NCI-H1930 (cell line): ENCODE results near the gene USP35.

Experiments used
- DNase-seq, 2 experiments: peaks; one replicate each; lab custom pipeline; 2025; lab: John Stamatoyannopoulos, UW

The USP35 gene

DNA sequence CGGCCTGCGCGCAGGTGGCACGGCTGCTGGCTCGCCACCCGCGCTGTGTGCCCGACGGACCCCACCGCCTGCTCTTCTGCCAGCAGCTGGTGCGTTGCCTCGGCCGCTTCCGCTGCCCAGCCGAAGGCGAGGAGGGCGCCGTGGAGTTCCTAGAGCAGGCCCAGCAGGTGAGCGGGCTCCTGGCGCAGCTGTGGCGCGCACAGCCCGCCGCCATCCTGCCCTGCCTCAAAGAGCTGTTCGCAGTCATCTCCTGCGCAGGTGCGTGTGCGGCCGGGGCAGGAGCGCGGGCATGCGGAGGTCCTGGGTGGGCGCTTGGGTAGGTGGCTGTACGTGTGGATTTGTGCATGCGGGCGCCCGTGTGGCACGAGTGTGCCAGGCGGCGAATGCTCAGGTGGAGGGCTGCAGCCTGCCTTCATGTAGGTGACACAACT, 8.0 kb downstream of the USP35 start:
- no peak for DNase-seq

DNA sequence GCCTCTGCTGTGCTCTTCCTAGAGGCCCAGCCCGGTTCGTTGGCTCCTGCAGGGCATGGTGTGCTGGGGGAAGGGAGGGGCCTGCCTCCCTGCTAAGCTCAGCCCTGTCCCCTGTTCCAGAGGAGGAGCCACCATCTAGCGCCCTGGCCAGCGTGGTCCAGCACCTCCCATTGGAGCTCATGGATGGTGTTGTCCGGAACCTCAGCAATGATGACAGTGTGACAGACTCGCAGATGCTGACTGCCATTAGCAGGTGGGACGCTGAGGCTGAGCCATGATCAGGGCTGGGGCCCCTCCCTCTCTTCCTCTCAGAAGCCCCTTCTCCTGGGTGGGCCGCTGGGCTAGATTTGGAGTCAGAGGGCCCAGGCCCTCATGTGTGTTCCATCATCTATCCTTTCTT, 9.1 kb downstream of the USP35 start:
- DNase-seq: no peak

GRCh38 chr11:78199015-78199652, 10.4 kb downstream of the USP35 start:
- DNase-seq: no peak

GRCh38 chr11:78199653-78200015, 10.9 kb downstream of the USP35 start:
- DNase-seq: no peak

- DNase-seq: no peak
These were observed 11.3 kb downstream of the USP35 start for GRCh38 chr11:78200061-78200460.

DNA sequence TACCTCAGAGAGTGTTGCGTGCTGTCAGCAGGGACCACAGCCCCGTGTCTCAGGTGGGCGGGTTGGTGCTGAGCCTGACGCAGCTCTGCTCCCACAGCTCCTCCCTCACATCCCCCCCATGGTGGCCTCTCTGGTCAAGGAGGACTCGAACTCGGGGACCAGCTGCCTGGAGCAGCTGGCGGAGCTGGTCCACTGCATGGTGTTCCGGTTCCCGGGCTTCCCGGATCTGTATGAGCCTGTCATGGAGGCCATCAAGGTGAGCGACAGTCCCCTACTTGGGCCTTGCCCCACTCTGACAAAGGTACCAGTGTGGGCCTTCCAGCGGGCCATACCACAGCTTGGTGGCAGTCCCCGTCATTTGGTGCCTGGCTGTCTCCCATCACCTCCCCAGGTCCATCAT, 11.8 kb downstream of the USP35 start:
- DNase-seq: no peak

- no peak for DNase-seq
These were observed 12.5 kb downstream of the USP35 start for GRCh38 chr11:78201096-78201818.

GRCh38 chr11:78202733-78203167, 14.0 kb downstream of the USP35 start:
- DNase-seq: no peak

- no peak for DNase-seq
These were observed 14.5 kb downstream of the USP35 start for GRCh38 chr11:78203184-78203583.

- DNase-seq: no peak
These were observed 16.5 kb downstream of the USP35 start for GRCh38 chr11:78205256-78205655.

DNA sequence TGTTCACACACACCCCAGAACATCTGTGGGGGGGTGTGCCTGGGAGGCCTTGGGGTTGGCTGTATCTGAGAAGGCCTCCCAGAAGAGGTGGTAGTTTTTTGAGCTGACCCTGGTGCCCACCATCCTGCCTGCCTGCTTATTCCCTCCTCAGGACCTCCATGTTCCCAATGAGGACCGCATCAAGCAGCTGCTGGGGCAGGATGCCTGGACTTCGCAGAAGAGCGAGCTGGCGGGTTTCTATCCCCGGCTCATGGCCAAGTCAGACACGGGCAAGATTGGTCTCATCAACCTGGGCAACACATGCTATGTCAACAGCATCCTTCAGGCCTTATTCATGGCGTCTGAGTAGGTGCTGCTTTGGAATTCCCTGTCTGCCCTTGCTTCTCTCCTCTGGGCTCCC, 17.0 kb downstream of the USP35 start:
- no peak for DNase-seq

DNA sequence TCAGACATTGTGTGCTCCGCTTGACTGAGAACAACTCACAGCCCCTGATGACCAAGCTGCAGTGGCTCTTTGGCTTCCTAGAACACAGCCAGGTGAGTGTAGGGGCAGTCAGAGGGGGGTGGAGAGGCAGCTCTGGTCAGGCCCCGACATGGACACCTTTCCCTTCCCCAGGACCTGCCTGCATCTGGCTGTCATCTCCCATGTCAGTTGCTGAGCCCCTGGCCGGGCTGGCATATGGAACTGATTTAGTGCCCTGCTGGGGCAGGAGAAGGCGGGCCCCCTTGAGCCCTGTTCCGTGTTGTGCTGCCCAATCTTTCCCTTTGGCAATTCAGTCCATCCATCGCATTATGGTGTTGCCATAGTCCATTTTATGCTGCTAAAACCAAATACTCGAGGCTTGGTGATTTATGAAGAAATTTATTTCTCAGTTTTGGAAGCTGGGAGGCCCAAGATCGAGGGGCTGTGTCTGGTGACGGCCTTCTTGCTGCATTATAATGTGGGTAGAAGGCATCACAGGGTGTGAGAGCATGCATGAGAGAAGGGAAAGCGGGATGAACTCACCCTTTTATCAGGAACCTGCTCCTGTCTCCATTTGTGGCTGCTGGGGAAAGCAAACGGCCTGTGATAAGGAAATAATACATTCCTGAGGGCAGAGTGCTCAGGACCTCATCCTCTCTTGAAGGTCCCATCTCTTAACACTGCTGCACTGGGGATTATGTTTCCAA, 19.0 kb downstream of the USP35 start:
- DNase-seq: no peak

DNA sequence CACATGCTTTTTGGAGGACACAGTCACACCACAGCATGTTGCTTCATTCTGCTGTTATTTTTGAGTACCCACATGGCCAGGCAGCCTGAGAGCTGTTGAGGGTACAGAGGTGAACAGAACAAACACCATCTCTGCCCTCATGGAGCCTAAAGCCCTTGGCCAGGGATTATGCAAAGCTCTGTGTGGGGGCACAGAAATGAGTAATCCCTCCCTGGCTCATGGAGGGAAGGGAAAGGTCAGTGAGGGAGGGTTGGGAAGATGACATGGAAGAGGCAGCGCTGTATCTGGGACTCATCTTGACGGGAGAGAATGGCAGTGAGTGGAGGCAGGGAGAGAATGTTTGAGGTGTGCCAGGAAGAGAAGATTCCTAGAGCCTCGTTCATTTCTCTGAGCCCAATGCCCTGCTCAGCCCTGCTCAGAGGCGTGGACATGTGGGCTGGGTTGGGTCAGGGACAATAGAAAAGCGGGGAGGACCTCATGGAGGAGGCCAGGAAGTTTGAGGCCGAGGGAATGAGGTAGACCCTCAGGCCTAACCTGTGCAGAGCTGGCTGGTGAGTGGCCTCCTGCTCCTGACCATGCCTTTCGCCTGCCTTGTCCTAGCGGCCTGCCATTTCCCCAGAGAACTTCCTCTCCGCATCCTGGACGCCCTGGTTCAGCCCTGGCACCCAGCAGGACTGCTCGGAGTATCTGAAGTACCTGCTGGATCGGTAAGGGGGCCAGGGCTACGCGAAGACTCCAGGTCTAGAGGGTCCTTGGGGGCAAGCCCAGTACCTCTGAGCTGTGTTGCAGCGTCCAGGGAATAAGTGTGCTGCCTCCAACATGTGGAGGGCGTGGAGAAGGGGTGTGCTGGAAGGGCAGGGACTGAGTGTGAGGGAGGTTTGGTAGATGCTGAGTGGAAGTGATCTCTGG, 19.8 kb downstream of the USP35 start:
- DNase-seq: no peak

DNA sequence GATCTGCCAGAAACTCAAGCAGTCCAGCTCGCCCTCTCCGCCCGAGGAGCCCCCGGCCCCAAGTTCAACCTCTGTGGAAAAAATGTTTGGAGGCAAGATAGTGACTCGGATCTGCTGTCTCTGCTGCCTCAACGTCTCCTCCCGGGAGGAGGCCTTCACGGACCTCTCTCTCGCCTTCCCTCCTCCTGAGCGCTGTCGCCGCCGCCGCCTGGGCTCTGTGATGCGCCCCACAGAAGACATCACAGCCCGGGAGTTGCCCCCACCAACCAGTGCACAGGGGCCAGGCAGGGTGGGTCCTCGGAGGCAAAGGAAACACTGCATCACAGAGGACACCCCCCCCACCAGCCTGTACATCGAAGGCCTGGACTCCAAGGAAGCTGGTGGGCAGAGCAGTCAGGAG, 20.8 kb downstream of the USP35 start:
- no peak for DNase-seq

DNA sequence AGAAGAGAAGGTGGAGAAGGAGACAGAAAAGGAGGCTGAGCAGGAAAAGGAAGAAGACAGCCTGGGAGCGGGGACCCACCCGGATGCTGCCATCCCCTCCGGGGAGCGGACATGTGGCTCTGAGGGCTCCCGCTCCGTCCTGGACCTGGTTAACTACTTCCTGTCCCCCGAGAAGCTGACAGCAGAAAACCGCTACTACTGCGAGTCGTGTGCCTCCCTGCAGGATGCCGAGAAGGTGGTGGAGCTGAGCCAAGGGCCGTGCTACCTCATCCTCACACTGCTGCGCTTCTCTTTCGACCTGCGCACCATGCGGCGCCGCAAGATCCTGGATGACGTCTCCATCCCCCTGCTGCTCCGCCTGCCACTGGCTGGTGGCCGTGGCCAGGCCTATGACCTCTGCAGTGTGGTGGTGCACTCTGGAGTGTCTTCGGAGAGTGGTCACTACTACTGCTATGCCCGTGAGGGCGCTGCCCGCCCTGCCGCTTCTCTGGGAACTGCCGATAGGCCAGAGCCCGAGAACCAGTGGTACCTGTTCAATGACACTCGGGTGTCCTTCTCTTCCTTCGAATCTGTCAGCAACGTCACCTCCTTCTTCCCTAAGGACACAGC, 21.4 kb downstream of the USP35 start:
- no peak for DNase-seq

DNA sequence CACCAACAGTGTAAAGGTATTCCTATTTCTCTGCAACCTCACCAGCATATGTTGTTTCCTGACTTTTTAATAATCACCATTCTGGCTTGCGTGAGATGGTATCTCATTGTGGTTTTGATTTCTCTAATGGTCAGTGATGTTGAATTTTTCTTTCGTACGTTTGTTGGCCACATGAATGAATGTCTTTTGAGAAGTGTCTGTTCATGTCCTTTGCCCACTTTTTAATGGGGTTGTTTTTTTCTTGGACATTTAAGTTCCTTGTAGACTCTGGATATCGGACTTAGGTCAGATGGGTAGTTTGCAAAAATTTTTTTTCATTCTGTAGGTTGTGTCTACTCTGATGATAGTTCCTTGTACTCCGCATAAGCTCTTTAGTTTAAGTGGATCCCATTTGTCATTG, 22.8 kb downstream of the USP35 start:
- no peak for DNase-seq

DNA sequence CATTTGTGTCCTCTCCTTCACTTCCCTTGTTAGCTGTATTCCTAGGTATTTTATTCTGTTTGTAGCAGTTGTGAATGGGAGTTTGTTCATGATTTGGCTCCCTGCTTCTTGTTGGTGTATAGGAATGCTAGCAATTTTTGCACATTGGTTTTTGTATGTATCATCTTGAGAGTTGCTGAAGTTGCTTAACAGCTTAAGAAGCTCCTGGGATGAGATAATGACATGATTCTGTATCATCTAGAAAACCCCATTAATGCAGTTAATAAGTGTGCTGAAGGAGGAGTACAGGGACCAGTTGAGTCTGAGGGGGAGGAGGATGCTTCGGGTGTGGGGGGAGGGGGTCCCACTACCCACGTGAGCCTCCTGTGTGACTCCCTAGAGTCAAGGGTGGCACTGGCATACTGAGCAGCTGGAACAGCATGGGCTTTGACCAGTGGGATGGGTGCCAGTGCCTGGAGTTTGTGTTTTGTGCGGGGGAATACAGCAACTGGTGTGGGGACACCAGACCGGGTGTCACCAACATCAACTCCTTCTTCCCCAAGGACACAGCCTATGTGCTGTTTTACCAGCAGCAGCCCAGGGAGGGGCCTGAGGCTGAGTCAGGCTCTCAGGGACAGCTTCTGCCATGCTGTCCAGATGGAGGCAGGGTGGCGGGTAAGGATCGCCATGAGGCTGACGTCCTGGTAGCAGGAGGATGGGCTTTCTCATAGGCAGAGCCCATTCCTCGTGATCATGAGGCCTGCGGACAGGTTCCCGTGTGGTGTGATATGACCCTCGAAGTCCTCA, 24.1 kb downstream of the USP35 start:
- no peak for DNase-seq

DNA sequence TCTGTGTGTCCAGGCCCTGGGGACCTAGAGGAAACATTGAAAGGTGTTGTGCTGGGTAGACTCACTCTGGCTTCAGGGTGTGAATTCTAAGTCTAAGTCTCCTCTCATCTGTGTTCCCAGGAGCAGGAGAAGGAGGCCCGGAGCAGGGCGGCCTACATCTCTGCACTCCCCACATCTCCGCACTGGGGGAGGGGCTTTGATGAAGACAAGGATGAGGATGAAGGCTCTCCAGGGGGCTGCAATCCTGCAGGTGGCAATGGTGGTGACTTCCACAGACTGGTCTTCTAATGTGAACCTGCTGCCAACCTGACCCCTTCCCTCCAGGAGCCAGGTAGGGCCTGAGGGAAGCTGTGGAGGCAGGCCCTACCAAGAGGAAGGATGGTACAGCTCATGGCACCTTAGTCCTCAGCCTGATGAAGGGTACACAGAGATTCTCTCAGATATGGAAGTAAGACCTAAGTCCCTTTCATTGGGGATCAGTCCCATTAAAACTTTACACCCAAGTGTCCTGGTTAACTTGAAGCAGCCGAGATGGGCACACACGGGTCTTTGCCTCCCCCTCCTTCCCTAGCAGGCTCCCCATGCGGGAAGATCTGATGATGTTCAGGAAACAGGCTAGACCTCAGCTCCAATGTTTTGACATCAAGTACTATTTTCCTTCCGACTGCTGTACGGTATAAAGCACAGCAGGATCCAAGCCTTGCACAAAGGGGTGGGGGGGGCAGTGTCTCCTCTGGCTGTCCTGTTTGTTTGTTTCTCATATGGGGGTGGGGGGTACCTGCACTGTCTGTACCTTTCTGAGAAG, 25.0 kb downstream of the USP35 start:
- DNase-seq: no peak

- no peak for DNase-seq
These were observed 25.8 kb downstream of the USP35 start for GRCh38 chr11:78214331-78215194.
